ENCODE results near the gene JAZF1. TPM values are rescaled to one million over a fixed set of nuclear protein-coding genes. Genes with fewer than 3 reads are reported as not detected.
A peak's percentile ranks its signal among the peaks of the same experiment; 100 is the strongest.

Gene JAZF1
- total RNA-seq, 1 experiment from 2014 or later = 9.1 TPM

DNA sequence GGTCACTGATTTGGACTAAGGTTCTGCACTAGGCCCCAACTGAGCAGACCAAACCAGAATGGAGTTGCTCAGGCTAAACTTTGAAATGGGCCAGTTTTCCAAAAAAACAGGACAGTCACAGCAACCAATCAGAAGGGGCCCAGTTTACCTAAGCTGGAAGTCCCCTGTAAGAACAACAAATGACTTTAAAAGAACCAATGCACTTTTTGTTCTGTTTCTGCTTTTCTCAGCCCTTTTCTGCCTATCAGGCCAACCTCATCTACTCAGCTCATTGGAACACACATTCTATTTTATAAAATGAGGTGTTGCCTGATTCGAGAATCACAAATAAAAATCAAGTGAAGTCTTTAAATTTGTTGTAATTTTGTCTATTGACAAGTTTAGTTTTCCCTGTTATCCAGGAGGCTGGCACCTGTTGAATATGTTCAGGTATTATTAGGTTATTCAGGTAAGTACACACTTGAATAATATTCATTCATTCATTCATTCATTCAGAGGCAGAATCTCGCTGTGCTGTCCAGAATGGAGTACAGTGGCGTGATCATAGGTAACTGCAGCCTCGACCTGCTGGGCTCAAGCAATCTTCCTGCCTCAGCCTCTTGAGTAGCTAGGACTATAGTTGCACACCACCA is 271.9 kb downstream of the JAZF1 start:
- Histone ChIP-seq H3K56ac (ENCODE audit: insufficient read length, low read depth, low read length) (no peak overlapping the region), H2AFZ (ENCODE audit: low read length) (no peak overlapping the region), H4K8ac (replicated peaks; ENCODE audit: insufficient read length, low read depth, low read length) (no peak overlapping the region), H2BK12ac (ENCODE audit: insufficient read length, low read depth, low read length) (no peak overlapping the region), H4K5ac (ENCODE audit: insufficient read length, low read depth, low read length) (no peak overlapping the region), H3K4ac (ENCODE audit: low read depth, low read length) (no peak overlapping the region), H3K23ac (ENCODE audit: insufficient read length, low read depth, low read length) (no peak overlapping the region), H4K91ac (ENCODE audit: insufficient read length, low read depth, low read length) (no peak overlapping the region), H2AK5ac (ENCODE audit: insufficient read length, low read length) (no peak overlapping the region), H3K79me2 (ENCODE audit: insufficient read depth, low read length) (0 out of 2 replicates have a peak, but pooled peaks cover 2% of the 10 kb centered on the region), H3K4me1 (ENCODE audit: insufficient read depth, low read length) (peaks cover 28% of the 10 kb centered on the region; the same call in 1 of the 2 replicates), H3K14ac (ENCODE audit: insufficient read depth, low read length) (no peak overlapping the region), H2BK120ac (ENCODE audit: low read depth, low read length, poor library complexity, severe bottlenecking) (no peak overlapping the region), H4K20me1 (ENCODE audit: control insufficient read depth, insufficient read depth, insufficient read length) (no peaks in the 10 kb centered on the region), H3K23me2 (ENCODE audit: insufficient read length, low read depth, low read length, poor library complexity, severe bottlenecking) (no peaks in the 10 kb centered on the region), H3K9me3 (ENCODE audit: control insufficient read depth, low read depth, low read length) (no peaks in the 10 kb centered on the region), H3K27ac (ENCODE audit: insufficient read length, low read depth, low read length) (no peak overlapping the region), H3K9ac (ENCODE audit: extremely low read depth, insufficient read length, low read length) (no peak overlapping the region), H3T11ph (ENCODE audit: low read length) (no peak overlapping the region), H3K79me1 (ENCODE audit: insufficient read depth, low read depth, low read length, poor library complexity, severe bottlenecking) (no peaks in the 10 kb centered on the region), H2BK15ac (ENCODE audit: low read depth, low read length) (no peak overlapping the region), H3K4me2 (ENCODE audit: insufficient read depth, insufficient read length, low read length) (no peak overlapping the region), H3K18ac (ENCODE audit: insufficient read length, low read depth, low read length) (no peak overlapping the region), H2BK5ac (ENCODE audit: insufficient read length, low read length) (no peak overlapping the region), H3K27me3 (ENCODE audit: insufficient read depth, low read length) (no peaks in the 10 kb centered on the region), H2BK20ac (ENCODE audit: low read depth, low read length, poor library complexity, severe bottlenecking) (no peak overlapping the region)
- WGBS (ENCODE audit: extremely low coverage, insufficient read length, low lambda C conversion rate) = no CpG with 5 or more reads among the region's 4 CpGs
- H3K27ac Mint-ChIP-seq = peak overlapping the region in 2 of 3 experiments; percentile 48 to 56; a peak in 1 of 7 replicates
- no peak for DNase-seq
- TF ChIP-seq, protein P1, sequence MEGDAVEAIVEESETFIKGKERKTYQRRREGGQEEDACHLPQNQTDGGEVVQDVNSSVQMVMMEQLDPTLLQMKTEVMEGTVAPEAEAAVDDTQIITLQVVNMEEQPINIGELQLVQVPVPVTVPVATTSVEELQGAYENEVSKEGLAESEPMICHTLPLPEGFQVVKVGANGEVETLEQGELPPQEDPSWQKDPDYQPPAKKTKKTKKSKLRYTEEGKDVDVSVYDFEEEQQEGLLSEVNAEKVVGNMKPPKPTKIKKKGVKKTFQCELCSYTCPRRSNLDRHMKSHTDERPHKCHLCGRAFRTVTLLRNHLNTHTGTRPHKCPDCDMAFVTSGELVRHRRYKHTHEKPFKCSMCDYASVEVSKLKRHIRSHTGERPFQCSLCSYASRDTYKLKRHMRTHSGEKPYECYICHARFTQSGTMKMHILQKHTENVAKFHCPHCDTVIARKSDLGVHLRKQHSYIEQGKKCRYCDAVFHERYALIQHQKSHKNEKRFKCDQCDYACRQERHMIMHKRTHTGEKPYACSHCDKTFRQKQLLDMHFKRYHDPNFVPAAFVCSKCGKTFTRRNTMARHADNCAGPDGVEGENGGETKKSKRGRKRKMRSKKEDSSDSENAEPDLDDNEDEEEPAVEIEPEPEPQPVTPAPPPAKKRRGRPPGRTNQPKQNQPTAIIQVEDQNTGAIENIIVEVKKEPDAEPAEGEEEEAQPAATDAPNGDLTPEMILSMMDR (conservative IDR thresholded peaks at IDR 0.05) = no peak
- H3K4me3 Mint-ChIP-seq = no peak overlapping the region
- no peaks in the 10 kb centered on the region for H3K36me3 Mint-ChIP-seq (ENCODE audit: insufficient read depth in 1 of 3, low read depth in 3 of 3)
- no peaks in the 10 kb centered on the region for H3K9me3 Mint-ChIP-seq
- peaks cover 78 to 81% of the 10 kb centered on the region in 2 experiments for H3K4me1 Mint-ChIP-seq
- no peaks in the 10 kb centered on the region for H3K27me3 Mint-ChIP-seq (ENCODE audit: low read depth)
